Measurements from ENCODE around the gene APBB1.

APBB1 gene

GRCh38 chr11:6417907-6418556, 862 bp downstream of the APBB1 start:
- DNase-seq (ENCODE audit: low spot score) = no peak
- Histone ChIP-seq H3K27ac (peak overlapping the region; percentile 78 to 97), H3K4me3 (peak overlapping the region; percentile 90)
- TF ChIP-seq CTCF (IDR thresholded peaks at IDR 0.05) = no peak

GRCh38 chr11:6415797-6416196, 3.1 kb downstream of the APBB1 start:
- no peak for TF ChIP-seq CTCF (IDR thresholded peaks at IDR 0.05)
- Histone ChIP-seq H3K4me3 (no peak overlapping the region), H3K27ac (no peak overlapping the region)
- DNase-seq (ENCODE audit: low spot score) = no peak

- H3K27ac ChIP-seq = no peak overlapping the region
- H3K4me3 ChIP-seq = no peak overlapping the region
- DNase-seq (ENCODE audit: low spot score) = no peak
- no peak for TF ChIP-seq CTCF (IDR thresholded peaks at IDR 0.05)
Observed at GRCh38 chr11:6414874-6415328, 4.0 kb downstream of the APBB1 start.

GRCh38 chr11:6413791-6414201, 5.1 kb downstream of the APBB1 start:
- no peak for DNase-seq (ENCODE audit: low spot score)
- no peak for TF ChIP-seq CTCF (IDR thresholded peaks at IDR 0.05)
- H3K4me3 ChIP-seq = no peak overlapping the region
- H3K27ac ChIP-seq = no peak overlapping the region

GRCh38 chr11:6411594-6412031, 7.3 kb downstream of the APBB1 start:
- no peak for TF ChIP-seq CTCF (IDR thresholded peaks at IDR 0.05)
- no peak for DNase-seq (ENCODE audit: low spot score)
- H3K4me3 ChIP-seq = no peak overlapping the region
- H3K27ac ChIP-seq = no peak overlapping the region

GRCh38 chr11:6410695-6411430, 8.0 kb downstream of the APBB1 start:
- no peak for TF ChIP-seq CTCF (IDR thresholded peaks at IDR 0.05)
- no peak overlapping the region for H3K4me3 ChIP-seq
- DNase-seq (ENCODE audit: low spot score) = no peak
- no peak overlapping the region for H3K27ac ChIP-seq

GRCh38 chr11:6406370-6406769, 12.5 kb downstream of the APBB1 start:
- DNase-seq (ENCODE audit: low spot score) = no peak
- H3K27ac ChIP-seq = no peak overlapping the region
- TF ChIP-seq CTCF (IDR thresholded peaks at IDR 0.05) = no peak
- no peak overlapping the region for H3K4me3 ChIP-seq
